NOMO-1 (cell line): Measurements from ENCODE around the gene SVOP.

Experiments used
- DNase-seq, 2 experiments: peaks; one replicate each; lab custom pipeline; 2025; ENCODE audit not compliant: unreplicated experiment in 2 of 2; lab: John Stamatoyannopoulos, UW

SVOP gene

DNA sequence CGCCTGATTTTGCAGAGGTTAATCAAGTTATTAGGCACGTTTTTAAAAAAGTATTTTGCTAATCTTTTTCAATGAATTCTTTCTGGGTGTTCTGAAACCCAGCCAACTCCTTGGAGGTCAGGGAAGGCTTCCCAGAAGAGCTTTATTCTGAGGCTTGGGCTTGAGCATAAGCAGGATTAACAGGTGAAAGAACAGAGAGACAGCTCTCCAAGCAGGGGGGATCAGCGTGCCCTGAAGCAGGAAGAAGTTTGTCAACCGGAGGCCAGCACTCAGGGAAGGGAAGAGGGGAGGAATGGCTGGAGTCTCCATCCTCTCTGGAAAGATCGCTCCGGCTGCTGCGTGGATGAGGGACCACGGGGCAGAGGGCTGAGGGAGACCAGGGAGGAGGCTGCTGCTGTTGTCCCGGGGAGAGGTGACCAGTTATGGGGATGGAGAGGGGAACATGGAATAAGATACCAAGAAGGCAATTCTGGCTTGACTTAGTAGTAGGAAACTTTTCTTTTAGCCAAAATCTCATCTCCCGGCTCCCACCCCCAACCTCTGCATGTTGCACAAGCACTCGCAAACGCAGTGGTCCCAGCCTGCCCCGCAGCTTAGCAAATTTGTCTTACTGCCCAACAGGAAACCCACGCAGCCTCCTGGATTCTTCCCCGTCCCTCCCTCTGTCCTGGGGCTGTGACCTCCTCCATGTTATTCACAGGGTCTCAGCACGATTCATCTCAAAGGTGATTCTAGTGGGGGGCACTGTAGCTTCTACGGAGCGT, 162.4 kb downstream of the SVOP start:
- no peak for DNase-seq
